ENCODE results near the gene TTC39B.

Gene TTC39B

GRCh38 chr9:15249981-15250380 lies 57.0 kb downstream of the TTC39B start:
- TF ChIP-seq CTCF (IDR thresholded peaks at IDR 0.05; ENCODE audit: low read length), result no peak
- TF ChIP-seq EZH2 (optimal IDR thresholded peaks at IDR 0.05; ENCODE audit: low read depth, low read length), result no peak
- no peak for TF ChIP-seq EZH2phosphoT487 (IDR thresholded peaks at IDR 0.05; ENCODE audit: low read length)
- Histone ChIP-seq H3K9me3 (replicated peaks; ENCODE audit: insufficient read depth, low read length) (no peaks in the 10 kb centered on the region), H3K27ac (ENCODE audit: low read length) (no peak overlapping the region), H3K4me2 (ENCODE audit: low read depth, low read length) (no peak overlapping the region), H3K27me3 (replicated peaks; ENCODE audit: insufficient read depth, low read length) (no peaks in the 10 kb centered on the region), H2AFZ (ENCODE audit: low read length) (no peak overlapping the region), H3F3A (ENCODE audit: insufficient read depth, low read length) (no peaks in the 10 kb centered on the region), H3K9ac (ENCODE audit: low read length) (no peak overlapping the region), H4K20me1 (ENCODE audit: insufficient read depth, low read length) (no peaks in the 10 kb centered on the region), H3K4me3 (ENCODE audit: low read length) (no peak overlapping the region), H3K9me2 (replicated peaks; ENCODE audit: insufficient read depth, low read length) (no peaks in the 10 kb centered on the region), H3K79me2 (ENCODE audit: low read length) (no peaks in the 10 kb centered on the region), H3K4me1 (ENCODE audit: low read length) (no peaks in the 10 kb centered on the region), H3K36me3 (replicated peaks; ENCODE audit: insufficient read depth, low read length) (no peaks in the 10 kb centered on the region)
- DNase-seq, result no peak

GRCh38 chr9:15249042-15249818 lies 57.8 kb downstream of the TTC39B start:
- DNase-seq, result no peak
- Histone ChIP-seq H3K27ac (ENCODE audit: low read length) (no peak overlapping the region), H3K4me1 (ENCODE audit: low read length) (no peaks in the 10 kb centered on the region), H3K4me3 (ENCODE audit: low read length) (no peak overlapping the region), H4K20me1 (ENCODE audit: insufficient read depth, low read length) (no peaks in the 10 kb centered on the region), H3K9me2 (replicated peaks; ENCODE audit: insufficient read depth, low read length) (no peaks in the 10 kb centered on the region), H3F3A (ENCODE audit: insufficient read depth, low read length) (no peaks in the 10 kb centered on the region), H2AFZ (ENCODE audit: low read length) (no peak overlapping the region), H3K9me3 (replicated peaks; ENCODE audit: insufficient read depth, low read length) (no peaks in the 10 kb centered on the region), H3K36me3 (replicated peaks; ENCODE audit: insufficient read depth, low read length) (no peaks in the 10 kb centered on the region), H3K9ac (ENCODE audit: low read length) (no peak overlapping the region), H3K4me2 (ENCODE audit: low read depth, low read length) (no peak overlapping the region), H3K79me2 (ENCODE audit: low read length) (no peaks in the 10 kb centered on the region), H3K27me3 (replicated peaks; ENCODE audit: insufficient read depth, low read length) (no peaks in the 10 kb centered on the region)
- TF ChIP-seq CTCF (IDR thresholded peaks at IDR 0.05; ENCODE audit: low read length), result no peak
- no peak for TF ChIP-seq EZH2 (optimal IDR thresholded peaks at IDR 0.05; ENCODE audit: low read depth, low read length)
- no peak for TF ChIP-seq EZH2phosphoT487 (IDR thresholded peaks at IDR 0.05; ENCODE audit: low read length)

GRCh38 chr9:15248621-15249020 lies 58.4 kb downstream of the TTC39B start:
- Histone ChIP-seq H3F3A (ENCODE audit: insufficient read depth, low read length) (no peaks in the 10 kb centered on the region), H3K4me3 (ENCODE audit: low read length) (no peak overlapping the region), H3K27ac (ENCODE audit: low read length) (no peak overlapping the region), H2AFZ (ENCODE audit: low read length) (no peak overlapping the region), H3K36me3 (replicated peaks; ENCODE audit: insufficient read depth, low read length) (no peaks in the 10 kb centered on the region), H3K9me3 (replicated peaks; ENCODE audit: insufficient read depth, low read length) (no peaks in the 10 kb centered on the region), H3K79me2 (ENCODE audit: low read length) (no peaks in the 10 kb centered on the region), H4K20me1 (ENCODE audit: insufficient read depth, low read length) (no peaks in the 10 kb centered on the region), H3K9ac (ENCODE audit: low read length) (no peak overlapping the region), H3K9me2 (replicated peaks; ENCODE audit: insufficient read depth, low read length) (no peaks in the 10 kb centered on the region), H3K4me2 (ENCODE audit: low read depth, low read length) (no peak overlapping the region), H3K27me3 (replicated peaks; ENCODE audit: insufficient read depth, low read length) (no peaks in the 10 kb centered on the region), H3K4me1 (ENCODE audit: low read length) (no peaks in the 10 kb centered on the region)
- DNase-seq, result no peak
- TF ChIP-seq EZH2 (optimal IDR thresholded peaks at IDR 0.05; ENCODE audit: low read depth, low read length) (no peak), EZH2phosphoT487 (IDR thresholded peaks at IDR 0.05; ENCODE audit: low read length) (no peak), CTCF (IDR thresholded peaks at IDR 0.05; ENCODE audit: low read length) (no peak)

All from MM.1S (cell line).